HFFc6 (cell line): ENCODE results near the gene CACNA1C. TPM values are rescaled to one million over a fixed set of nuclear protein-coding genes. Genes with fewer than 3 reads are reported as not detected.

Source experiments
- DNase-seq: peaks from one replicate; pipeline ENCODE4 v3.0.0-alpha.2; 2018
- H3K27ac Mint-ChIP-seq: 2 replicates; pipeline ENCODE4 v1.8.0; 2020; ENCODE audit warnings: mild to moderate bottlenecking, mixed read lengths
- H3K27me3 Mint-ChIP-seq: 2 replicates; pipeline ENCODE4 v1.8.0; 2021; ENCODE audit warnings: mild to moderate bottlenecking, moderate library complexity, mixed read lengths; ENCODE audit not compliant: insufficient read depth
- H3K36me3 Mint-ChIP-seq: 2 replicates; pipeline ENCODE4 v1.8.0; 2021; ENCODE audit warnings: low read depth, mixed read lengths
- H3K4me1 Mint-ChIP-seq: 2 replicates; pipeline ENCODE4 v1.8.0; 2020; ENCODE audit warnings: low read depth, mixed read lengths
- H3K4me3 Mint-ChIP-seq: 2 replicates; pipeline ENCODE4 v1.8.0; 2020; ENCODE audit warnings: mild to moderate bottlenecking, moderate library complexity, mixed read lengths
- H3K9me3 Mint-ChIP-seq: 2 replicates; pipeline ENCODE4 v1.8.0; 2020; ENCODE audit warnings: mild to moderate bottlenecking, mixed read lengths
- CTCF ChIP-seq: fragments of 200-600 bp; sonication (generic); IDR thresholded peaks from 2 replicates; pipeline ENCODE4 v1.5.0; 2021; ENCODE audit warnings: antibody characterized with exemption, mild to moderate bottlenecking
- total RNA-seq, 6 experiments: library from RNA; stranded (reverse); fragmentation: NEBNext Ultra II Directional; extraction: Animal tissue kit (Norgen Biotek cat#: 25700); gene quantifications; 2 replicates in 1 of 6; 3 replicates in 5 of 6; pipeline ENCODE4 v1.2.3, GENCODE V29; 2021

CACNA1C gene
- total RNA-seq, 6 experiments from 2014 or later, result 6.7 to 11.5 (median 10.6) TPM

GRCh38 chr12:2017546-2018337, 35.0 kb upstream of the CACNA1C start:
- peaks cover 12% of the 10 kb centered on the region for H3K4me1 Mint-ChIP-seq
- 0 out of 2 replicates have a peak, but pooled peaks cover 5% of the 10 kb centered on the region for H3K36me3 Mint-ChIP-seq
- no peak overlapping the region for H3K27ac Mint-ChIP-seq
- TF ChIP-seq CTCF, result no peak
- no peak for DNase-seq
- H3K9me3 Mint-ChIP-seq, result no peaks in the 10 kb centered on the region
- H3K27me3 Mint-ChIP-seq, result peaks cover 24% of the 10 kb centered on the region
- H3K4me3 Mint-ChIP-seq, result no peak overlapping the region

- Mint-ChIP-seq H3K9me3 (no peaks in the 10 kb centered on the region), H3K27me3 (peaks cover 29% of the 10 kb centered on the region), H3K4me1 (peaks cover 12% of the 10 kb centered on the region), H3K27ac (no peak overlapping the region), H3K4me3 (no peak overlapping the region), H3K36me3 (0 out of 2 replicates have a peak, but pooled peaks cover 5% of the 10 kb centered on the region)
- TF ChIP-seq CTCF, result no peak
- no peak for DNase-seq
These were observed 34.4 kb upstream of the CACNA1C start for GRCh38 chr12:2018391-2018790.

- Mint-ChIP-seq H3K4me1 (peaks cover 12% of the 10 kb centered on the region), H3K27ac (no peak overlapping the region), H3K9me3 (no peaks in the 10 kb centered on the region), H3K27me3 (peaks cover 36% of the 10 kb centered on the region), H3K4me3 (no peak overlapping the region), H3K36me3 (0 out of 2 replicates have a peak, but pooled peaks cover 5% of the 10 kb centered on the region)
- DNase-seq, result no peak
- TF ChIP-seq CTCF, result no peak
These were observed 33.7 kb upstream of the CACNA1C start for GRCh38 chr12:2019126-2019525.

GRCh38 chr12:2020511-2020910, 32.3 kb upstream of the CACNA1C start:
- no peak for DNase-seq
- no peak for TF ChIP-seq CTCF
- Mint-ChIP-seq H3K4me3 (no peak overlapping the region), H3K36me3 (0 out of 2 replicates have a peak, but pooled peaks cover 5% of the 10 kb centered on the region), H3K27me3 (peaks cover 45% of the 10 kb centered on the region), H3K9me3 (no peaks in the 10 kb centered on the region), H3K4me1 (peaks cover 12% of the 10 kb centered on the region), H3K27ac (no peak overlapping the region)

- DNase-seq, result no peak
- H3K4me1 Mint-ChIP-seq, result no peaks in the 10 kb centered on the region; the same call in 1 of the 2 replicates
- no peak overlapping the region for H3K27ac Mint-ChIP-seq
- H3K36me3 Mint-ChIP-seq, result no peaks in the 10 kb centered on the region
- no peak overlapping the region for H3K4me3 Mint-ChIP-seq
- no peaks in the 10 kb centered on the region for H3K9me3 Mint-ChIP-seq
- H3K27me3 Mint-ChIP-seq, result peaks cover 41% of the 10 kb centered on the region
- TF ChIP-seq CTCF, result no peak
These were observed 29.4 kb upstream of the CACNA1C start for GRCh38 chr12:2023365-2023764.
